ENCODE data around the gene EXOC3L1. TPM values are rescaled to one million over a fixed set of nuclear protein-coding genes. Genes with fewer than 3 reads are reported as not detected.

EXOC3L1 gene
- polyA plus RNA-seq, 1 experiment = not detected

DNA sequence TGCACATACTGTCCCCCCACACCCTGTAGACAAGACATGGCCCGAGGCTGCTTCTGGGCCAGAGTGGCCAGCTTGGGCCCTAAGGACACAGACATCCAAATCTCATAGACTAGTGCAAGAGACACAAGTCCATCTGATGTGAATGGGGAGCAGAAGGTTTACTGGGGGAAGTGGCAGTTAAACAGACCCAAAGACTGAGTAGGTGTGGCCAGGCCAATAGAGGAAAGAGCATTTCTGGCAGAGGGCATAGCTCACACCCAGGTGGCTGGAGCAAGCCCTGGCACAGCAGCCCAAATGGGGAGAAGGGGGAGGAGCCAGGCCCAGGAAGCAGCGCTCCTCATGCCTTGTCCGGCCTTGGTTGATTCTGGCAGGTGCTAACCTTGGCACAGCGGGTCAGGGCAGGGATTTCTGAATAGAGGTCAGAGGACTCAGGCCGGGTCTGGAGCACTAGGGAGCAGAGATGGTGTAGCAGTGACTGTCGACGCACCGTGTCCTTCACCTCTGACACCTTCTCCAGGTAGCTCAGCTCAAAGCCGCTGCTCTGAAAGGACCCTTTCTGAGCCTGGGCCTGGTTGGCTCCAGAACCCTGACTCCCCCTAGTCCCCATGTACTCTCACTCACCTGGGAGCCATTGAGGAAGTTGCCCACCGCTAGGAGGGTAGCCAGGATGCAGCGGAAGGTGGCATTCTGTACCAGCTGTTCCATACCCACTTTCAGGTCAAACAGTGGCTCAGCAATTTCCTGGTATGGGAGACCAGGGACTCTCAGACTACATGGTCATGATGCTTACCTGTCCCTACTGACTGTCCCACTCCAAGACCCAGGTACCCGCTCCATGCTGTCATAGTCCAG lies 41.1 kb upstream of the EXOC3L1 start:
- ChIA-PET CTCF (interaction anchor here (1.2 kb wide), 1 partner anchor 13 kb away, joined by 5 read pairs; no protein-coding TSS in a partner anchor), POLR2A (no interaction called here)
- TF ChIP-seq CTCF (IDR thresholded peaks at IDR 0.05; ENCODE audit: insufficient read depth, low read depth, low read length) = no peak
- Histone ChIP-seq H3K27me3 (ENCODE audit: control insufficient read depth, insufficient read depth, low read length) (no peaks in the 10 kb centered on the region), H3K4me3 (ENCODE audit: low read depth, low read length) (no peak overlapping the region), H3K36me3 (ENCODE audit: control insufficient read depth, insufficient read depth, low read length) (peaks cover 41% of the 10 kb centered on the region)
- DNase-seq (ENCODE audit: low read depth) = no peak

GRCh38 chr16:67229906-67230808 lies 40.2 kb upstream of the EXOC3L1 start:
- POLR2A ChIA-PET = no interaction called here

DNA sequence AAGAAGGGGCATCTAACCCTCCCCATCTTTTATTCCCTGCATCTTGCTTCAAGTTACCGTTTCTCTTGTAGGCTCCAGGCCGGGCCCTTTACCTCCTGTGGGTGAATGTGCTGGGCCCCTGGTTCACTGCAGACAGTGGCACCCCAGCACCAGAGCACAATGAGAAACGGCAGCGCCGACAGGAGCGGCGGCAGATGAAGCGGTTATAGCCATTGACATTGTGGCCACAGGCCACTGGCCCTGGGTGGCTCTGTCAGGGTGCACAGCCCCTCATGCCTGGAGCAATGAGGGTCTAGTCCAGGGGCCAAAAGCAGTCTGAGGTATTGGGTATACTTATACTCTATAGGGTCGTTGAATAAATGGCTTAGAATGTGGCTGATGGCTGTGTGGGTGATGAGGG lies 39.0 kb upstream of the EXOC3L1 start:
- POLR2A ChIA-PET = no interaction called here
- no peak for TF ChIP-seq CTCF (IDR thresholded peaks at IDR 0.05; ENCODE audit: insufficient read depth, low read depth, low read length)
- no peaks in the 10 kb centered on the region for H3K27me3 ChIP-seq (ENCODE audit: control insufficient read depth, insufficient read depth, low read length)
- CTCF ChIA-PET = no interaction called here
- H3K36me3 ChIP-seq (ENCODE audit: control insufficient read depth, insufficient read depth, low read length) = peaks cover 30% of the 10 kb centered on the region
- H3K4me3 ChIP-seq (ENCODE audit: low read depth, low read length) = no peak overlapping the region
- DNase-seq (ENCODE audit: low read depth) = no peak

More at GRCh38 chr16:67229906-67230808, 40.2 kb upstream of the EXOC3L1 start:
- Histone ChIP-seq H3K27me3 (ENCODE audit: control insufficient read depth, insufficient read depth, low read length) (no peaks in the 10 kb centered on the region), H3K36me3 (ENCODE audit: control insufficient read depth, insufficient read depth, low read length) (peaks cover 36% of the 10 kb centered on the region), H3K4me3 (ENCODE audit: low read depth, low read length) (no peak overlapping the region)
- no peak for DNase-seq (ENCODE audit: low read depth)
- TF ChIP-seq CTCF (IDR thresholded peaks at IDR 0.05; ENCODE audit: insufficient read depth, low read depth, low read length) = no peak
- CTCF ChIA-PET = no interaction called here

GRCh38 chr16:67228034-67228785 lies 38.3 kb upstream of the EXOC3L1 start:
- peak overlapping the region; percentile 98 for H3K4me3 ChIP-seq (ENCODE audit: low read depth, low read length)
- TF ChIP-seq CTCF (IDR thresholded peaks at IDR 0.05; ENCODE audit: insufficient read depth, low read depth, low read length) = no peak
- POLR2A ChIA-PET = no interaction called here
- no peaks in the 10 kb centered on the region for H3K27me3 ChIP-seq (ENCODE audit: control insufficient read depth, insufficient read depth, low read length)
- CTCF ChIA-PET = interaction anchor here (1.4 to 2.3 kb wide), 4 partner anchors 10 to 43 kb away, joined by 3 to 15 read pairs (median 6); no protein-coding TSS in a partner anchor
- no peak for DNase-seq (ENCODE audit: low read depth)
- peaks cover 29% of the 10 kb centered on the region for H3K36me3 ChIP-seq (ENCODE audit: control insufficient read depth, insufficient read depth, low read length)
